SIG-M5 treated with dmso at 0.1 percent for 504 hours (cell line): ENCODE results near the gene EIF3I.

Source experiments
- DNase-seq: peaks from one replicate; lab custom pipeline; 2025; ENCODE audit not compliant: unreplicated experiment; lab: John Stamatoyannopoulos, UW

The EIF3I gene

DNA sequence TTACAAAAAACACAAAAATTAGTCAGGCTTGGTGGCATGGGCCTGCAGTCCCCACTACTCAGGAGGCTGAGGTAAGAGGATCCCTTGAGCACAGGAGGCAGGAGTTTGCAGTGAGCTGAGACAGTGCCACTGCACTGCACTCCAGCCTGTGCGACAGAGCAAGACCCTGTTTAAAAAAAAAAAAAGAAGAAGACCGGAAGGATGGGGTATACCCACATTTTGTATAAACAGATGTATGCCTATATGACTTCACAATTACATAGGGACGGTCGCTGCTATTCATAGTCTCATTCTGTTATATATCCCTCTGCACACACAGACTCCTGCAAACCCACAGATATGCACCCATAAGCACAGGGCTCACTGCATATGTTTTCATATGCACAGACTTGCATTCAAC is 41.5 kb downstream of the EIF3I start:
- DNase-seq, result no peak

DNA sequence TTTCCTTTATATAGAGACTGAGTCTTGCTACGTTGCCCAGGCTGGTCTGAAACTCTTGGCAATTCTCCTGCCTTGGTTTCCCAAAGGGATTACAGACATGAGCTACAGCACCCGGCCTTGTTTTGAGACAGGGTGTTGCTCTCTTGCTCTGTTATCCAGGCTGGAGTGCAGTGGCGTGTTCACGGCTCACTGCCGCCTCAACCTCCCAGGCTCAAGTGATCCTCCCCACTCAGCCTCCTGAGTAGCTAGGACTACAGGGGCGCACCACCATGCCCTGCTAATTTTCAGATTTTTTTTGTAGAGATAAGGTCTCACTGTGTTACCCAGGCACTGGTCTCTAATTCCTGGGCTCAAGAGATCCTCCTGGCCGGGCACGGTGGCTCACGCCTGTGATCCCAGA is 43.6 kb downstream of the EIF3I start:
- DNase-seq, result no peak

GRCh38 chr1:32266921-32267591 is 44.8 kb downstream of the EIF3I start:
- no peak for DNase-seq

GRCh38 chr1:32269744-32270143 is 47.5 kb downstream of the EIF3I start:
- DNase-seq, result no peak

DNA sequence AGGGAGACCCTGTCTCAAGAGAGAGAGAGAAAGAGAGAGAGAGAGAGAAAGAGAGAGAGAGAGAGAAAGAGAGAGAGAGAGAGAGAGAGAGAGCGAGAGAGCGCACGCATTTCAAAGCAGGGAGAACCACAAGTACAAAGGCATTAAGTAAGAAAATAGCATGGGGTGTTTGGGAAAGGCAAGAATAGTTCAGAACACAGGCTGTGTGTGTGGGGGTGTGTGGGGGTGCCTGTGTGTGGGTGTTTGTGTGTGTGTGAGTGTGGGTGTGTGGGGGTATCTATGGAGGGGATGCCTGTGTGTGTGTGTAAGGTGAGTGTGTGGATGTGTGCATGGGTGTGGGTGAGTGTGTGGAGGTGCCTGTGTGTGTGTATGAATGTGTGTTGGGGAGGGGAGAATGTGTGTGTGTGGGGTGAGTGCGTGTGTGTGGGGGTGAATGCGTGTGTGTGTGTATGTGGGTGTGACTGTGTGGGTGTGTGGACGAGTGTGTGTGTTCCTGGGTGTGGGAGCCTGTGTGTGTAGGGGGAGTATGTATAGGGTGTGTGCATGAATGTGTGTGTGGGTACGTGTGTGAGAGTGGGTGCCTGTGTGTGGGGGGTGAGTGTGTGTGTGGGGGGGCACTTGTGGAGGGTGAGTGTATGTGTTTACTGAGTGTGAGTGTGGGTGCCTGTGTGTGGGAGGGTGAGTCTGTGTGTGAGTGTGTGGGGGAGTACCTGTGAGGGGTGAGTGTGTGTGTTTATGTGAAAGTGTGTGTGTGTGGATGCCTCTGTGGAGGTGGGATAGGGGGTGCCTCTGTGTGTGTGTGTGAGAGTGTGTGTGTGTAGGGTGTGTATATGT is 50.6 kb downstream of the EIF3I start:
- no peak for DNase-seq

- DNase-seq, result no peak
Measured at GRCh38 chr1:32273391-32274208, 51.4 kb downstream of the EIF3I start.

GRCh38 chr1:32274646-32275340 is 52.6 kb downstream of the EIF3I start:
- DNase-seq, result no peak

GRCh38 chr1:32275424-32275823 is 53.2 kb downstream of the EIF3I start:
- no peak for DNase-seq

GRCh38 chr1:32276032-32276782 is 54.0 kb downstream of the EIF3I start:
- no peak for DNase-seq
